Measurements from ENCODE around the gene LRP4.

The LRP4 gene

GRCh38 chr11:46912526-46913150 is 5.7 kb downstream of the LRP4 start:
- H3K36me3 ChIP-seq (ENCODE audit: insufficient read depth, low read length) = no peaks in the 10 kb centered on the region
- H3K9ac ChIP-seq (ENCODE audit: low read depth, low read length) = peak overlapping the region; percentile 42
- H3K4me1 ChIP-seq (ENCODE audit: insufficient read depth, low read length) = peaks cover 34% of the 10 kb centered on the region
- H3K9me3 ChIP-seq (ENCODE audit: control insufficient read depth, insufficient read depth, low read length) = no peaks in the 10 kb centered on the region

GRCh38 chr11:46907606-46908005 is 10.7 kb downstream of the LRP4 start:
- Histone ChIP-seq H3K9me3 (ENCODE audit: control insufficient read depth, insufficient read depth, low read length) (no peaks in the 10 kb centered on the region), H3K9ac (ENCODE audit: low read depth, low read length) (no peak overlapping the region), H3K4me1 (ENCODE audit: insufficient read depth, low read length) (peaks cover 28% of the 10 kb centered on the region), H3K36me3 (ENCODE audit: insufficient read depth, low read length) (no peaks in the 10 kb centered on the region)

DNA sequence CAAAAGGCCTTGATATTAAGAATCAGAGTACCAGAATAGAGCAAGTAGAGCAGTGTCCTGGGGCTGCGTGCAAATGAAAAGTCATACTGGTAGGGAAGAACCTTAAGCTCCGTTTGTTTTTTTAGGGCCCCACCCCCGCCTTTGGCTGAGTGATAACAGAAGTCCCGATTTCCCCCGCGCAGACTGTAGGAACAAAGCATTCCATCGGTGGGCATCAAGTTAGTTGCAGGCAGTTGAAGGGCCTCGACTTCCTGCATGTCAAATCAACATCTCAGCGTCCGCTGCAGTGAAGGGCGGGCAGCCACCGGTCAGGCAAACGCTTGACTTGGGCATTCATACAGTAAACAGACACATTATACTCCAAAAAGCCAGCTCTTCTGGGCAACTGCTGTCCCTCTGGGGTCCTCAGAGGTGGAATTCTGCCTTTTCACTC is 11.7 kb downstream of the LRP4 start:
- H3K9me3 ChIP-seq (ENCODE audit: control insufficient read depth, insufficient read depth, low read length) = no peaks in the 10 kb centered on the region
- H3K4me1 ChIP-seq (ENCODE audit: insufficient read depth, low read length) = peaks cover 20% of the 10 kb centered on the region
- no peak overlapping the region for H3K9ac ChIP-seq (ENCODE audit: low read depth, low read length)
- no peaks in the 10 kb centered on the region for H3K36me3 ChIP-seq (ENCODE audit: insufficient read depth, low read length)

- Histone ChIP-seq H3K36me3 (ENCODE audit: insufficient read depth, low read length) (no peaks in the 10 kb centered on the region), H3K9ac (ENCODE audit: low read depth, low read length) (no peak overlapping the region)
Observed at GRCh38 chr11:46905806-46906205, 12.5 kb downstream of the LRP4 start.

GRCh38 chr11:46903846-46904245 is 14.5 kb downstream of the LRP4 start:
- H3K4me1 ChIP-seq (ENCODE audit: insufficient read depth, low read length) = peaks cover 12% of the 10 kb centered on the region
- H3K9ac ChIP-seq (ENCODE audit: low read depth, low read length) = no peak overlapping the region
- H3K9me3 ChIP-seq (ENCODE audit: control insufficient read depth, insufficient read depth, low read length) = no peaks in the 10 kb centered on the region
- H3K36me3 ChIP-seq (ENCODE audit: insufficient read depth, low read length) = no peaks in the 10 kb centered on the region; the same call in 1 of the 2 replicates

More at GRCh38 chr11:46905806-46906205, 12.5 kb downstream of the LRP4 start:
- no peaks in the 10 kb centered on the region for H3K9me3 ChIP-seq (ENCODE audit: control insufficient read depth, insufficient read depth, low read length)
- peaks cover 18% of the 10 kb centered on the region for H3K4me1 ChIP-seq (ENCODE audit: insufficient read depth, low read length)

GRCh38 chr11:46902694-46903093 is 15.7 kb downstream of the LRP4 start:
- Histone ChIP-seq H3K36me3 (ENCODE audit: insufficient read depth, low read length) (no peaks in the 10 kb centered on the region; the same call in 1 of the 2 replicates), H3K9ac (ENCODE audit: low read depth, low read length) (no peak overlapping the region), H3K9me3 (ENCODE audit: control insufficient read depth, insufficient read depth, low read length) (no peaks in the 10 kb centered on the region), H3K4me1 (ENCODE audit: insufficient read depth, low read length) (peaks cover 12% of the 10 kb centered on the region)

GRCh38 chr11:46901156-46901555 is 17.2 kb downstream of the LRP4 start:
- no peaks in the 10 kb centered on the region; the same call in 1 of the 2 replicates for H3K36me3 ChIP-seq (ENCODE audit: insufficient read depth, low read length)
- H3K9ac ChIP-seq (ENCODE audit: low read depth, low read length) = no peak overlapping the region
- peaks cover 9% of the 10 kb centered on the region; the same call in 1 of the 2 replicates for H3K4me1 ChIP-seq (ENCODE audit: insufficient read depth, low read length)
- H3K9me3 ChIP-seq (ENCODE audit: control insufficient read depth, insufficient read depth, low read length) = no peaks in the 10 kb centered on the region

DNA sequence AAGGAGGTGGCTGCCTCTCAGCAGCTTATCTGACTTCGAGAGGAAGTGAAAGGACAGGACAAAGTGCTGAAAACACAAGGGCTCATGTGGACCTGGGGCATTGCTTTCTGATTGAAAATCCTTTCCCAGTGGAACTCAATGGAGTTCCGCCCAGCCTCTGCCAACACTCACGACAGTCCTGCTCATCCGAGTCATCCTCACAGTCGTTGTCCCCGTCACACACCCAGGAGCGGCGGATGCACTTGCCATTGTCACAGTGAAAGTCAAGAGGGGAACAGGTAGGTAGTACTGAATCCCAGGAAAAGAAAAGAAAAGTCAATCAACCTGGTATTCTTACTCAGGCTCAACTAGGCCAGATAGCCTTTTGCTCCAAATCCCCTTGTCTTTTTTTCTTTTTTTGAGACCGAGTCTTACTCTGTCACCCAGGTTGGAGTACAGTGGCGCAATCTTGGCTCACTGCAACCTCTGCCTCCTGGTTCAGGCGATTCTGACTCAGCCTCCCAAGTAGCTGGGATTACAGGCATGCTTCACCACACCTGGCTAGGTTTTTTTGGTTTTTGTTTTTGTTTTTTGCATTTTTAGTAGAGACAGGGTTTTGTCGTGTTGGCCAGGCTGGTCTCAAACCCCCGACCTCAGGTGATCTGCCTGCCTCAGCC is 18.1 kb downstream of the LRP4 start:
- H3K36me3 ChIP-seq (ENCODE audit: insufficient read depth, low read length) = no peaks in the 10 kb centered on the region; the same call in 1 of the 2 replicates

DNA sequence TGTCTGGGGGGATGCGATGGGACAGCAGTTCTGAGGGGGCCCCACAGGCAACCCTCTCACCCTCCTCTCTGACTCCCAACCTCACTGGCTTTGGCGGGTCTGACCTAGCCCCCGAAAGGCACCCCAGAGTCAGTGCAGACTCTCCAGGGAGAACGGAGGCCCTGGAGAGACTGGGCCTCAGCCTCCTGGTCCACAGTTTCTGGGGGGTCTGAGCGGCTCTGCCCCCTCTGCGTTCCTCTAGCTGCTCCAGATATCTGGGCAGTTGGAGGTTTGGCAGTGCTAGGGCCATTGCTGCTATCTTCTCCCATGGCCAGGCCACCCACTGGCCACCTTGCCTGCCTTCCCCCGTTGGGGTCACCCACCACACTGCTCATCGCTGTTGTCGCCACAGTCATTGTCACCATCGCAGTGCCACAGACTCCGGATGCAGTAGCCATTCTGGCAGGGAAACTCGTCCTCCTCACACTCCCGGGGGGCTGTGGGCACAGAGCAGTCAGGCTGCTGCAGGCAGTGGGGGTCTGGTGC is 18.8 kb downstream of the LRP4 start:
- H3K9ac ChIP-seq (ENCODE audit: low read depth, low read length) = no peak overlapping the region
- H3K36me3 ChIP-seq (ENCODE audit: insufficient read depth, low read length) = no peaks in the 10 kb centered on the region; the same call in 1 of the 2 replicates
- H3K9me3 ChIP-seq (ENCODE audit: control insufficient read depth, insufficient read depth, low read length) = no peaks in the 10 kb centered on the region
- H3K4me1 ChIP-seq (ENCODE audit: insufficient read depth, low read length) = peaks cover 5% of the 10 kb centered on the region; the same call in 1 of the 2 replicates

More for the DNA sequence above, 18.1 kb downstream of the LRP4 start:
- Histone ChIP-seq H3K4me1 (ENCODE audit: insufficient read depth, low read length) (peaks cover 5% of the 10 kb centered on the region; the same call in 1 of the 2 replicates), H3K9me3 (ENCODE audit: control insufficient read depth, insufficient read depth, low read length) (no peaks in the 10 kb centered on the region), H3K9ac (ENCODE audit: low read depth, low read length) (no peak overlapping the region)

DNA sequence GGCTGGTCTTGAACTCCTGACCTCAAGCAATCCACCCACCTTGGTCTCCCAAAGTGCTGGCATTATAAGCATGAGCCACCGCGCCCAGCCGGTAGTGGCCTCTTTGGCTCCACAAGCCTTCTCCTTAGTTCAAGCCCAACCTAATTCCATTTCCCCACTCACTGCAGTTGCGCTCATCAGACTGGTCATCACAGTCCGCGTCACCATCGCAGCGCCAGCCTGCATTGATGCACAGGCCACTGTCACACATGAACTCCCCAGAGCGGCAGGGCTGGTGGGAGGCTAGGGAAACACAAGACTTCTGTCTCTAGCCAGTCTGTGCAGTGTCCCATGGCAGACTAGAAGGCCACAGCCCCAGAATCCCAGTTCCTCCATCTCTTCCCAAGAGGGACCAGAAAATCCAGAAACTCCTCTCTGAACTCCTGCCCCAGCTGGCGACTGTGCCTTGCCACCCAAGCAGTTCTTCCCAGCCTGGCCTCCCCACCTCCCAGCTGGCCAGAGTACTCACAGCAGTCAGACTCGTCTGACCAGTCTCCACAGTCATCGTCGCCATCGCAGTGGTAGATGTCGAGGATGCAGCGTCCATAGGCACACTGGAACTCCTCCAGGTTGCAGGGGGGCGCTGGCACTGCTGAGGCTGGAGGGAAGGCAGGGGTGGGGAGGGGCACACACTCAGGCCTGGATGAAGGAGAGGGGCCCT is 19.8 kb downstream of the LRP4 start:
- no peak overlapping the region for H3K9ac ChIP-seq (ENCODE audit: low read depth, low read length)
- H3K9me3 ChIP-seq (ENCODE audit: control insufficient read depth, insufficient read depth, low read length) = no peaks in the 10 kb centered on the region
- H3K36me3 ChIP-seq (ENCODE audit: insufficient read depth, low read length) = no peaks in the 10 kb centered on the region; the same call in 1 of the 2 replicates
- H3K4me1 ChIP-seq (ENCODE audit: insufficient read depth, low read length) = peaks cover 5% of the 10 kb centered on the region; the same call in 1 of the 2 replicates

DNA sequence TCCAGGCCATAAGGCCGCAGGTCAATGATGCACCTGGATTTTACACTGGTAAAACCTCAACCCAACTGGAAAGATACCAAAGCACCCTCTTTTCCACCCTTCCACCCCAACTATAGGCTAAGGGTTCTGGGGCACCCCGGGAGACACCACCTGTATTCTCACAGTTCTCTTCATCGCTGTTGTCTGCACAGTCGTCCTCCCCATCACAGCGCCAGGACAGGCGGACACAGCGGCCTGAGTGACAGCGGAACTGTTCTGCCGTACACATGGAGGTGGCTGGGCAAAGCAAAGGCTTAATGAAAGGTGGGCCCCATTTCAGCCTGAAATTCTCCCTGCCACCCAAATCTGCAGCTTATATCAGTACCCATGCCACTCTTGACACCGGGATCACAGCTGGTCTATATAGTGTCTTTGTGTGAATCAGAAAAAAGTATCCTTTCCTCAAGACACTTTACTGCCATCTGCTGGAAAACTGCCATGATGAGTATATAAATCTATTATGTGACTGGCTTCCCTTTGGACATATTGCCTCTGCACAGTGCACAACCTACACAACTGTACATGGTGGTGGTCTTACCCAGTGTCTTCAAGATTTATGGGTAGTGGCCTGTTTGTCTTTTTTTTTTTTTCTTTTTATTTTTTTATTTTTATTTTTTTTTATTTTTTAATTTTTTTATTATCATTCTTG is 21.5 kb downstream of the LRP4 start:
- H3K36me3 ChIP-seq (ENCODE audit: insufficient read depth, low read length) = no peaks in the 10 kb centered on the region; the same call in 1 of the 2 replicates
- peaks cover 5% of the 10 kb centered on the region; the same call in 1 of the 2 replicates for H3K4me1 ChIP-seq (ENCODE audit: insufficient read depth, low read length)
- no peaks in the 10 kb centered on the region for H3K9me3 ChIP-seq (ENCODE audit: control insufficient read depth, insufficient read depth, low read length)
- H3K9ac ChIP-seq (ENCODE audit: low read depth, low read length) = no peak overlapping the region

GRCh38 chr11:46895821-46896220 is 22.5 kb downstream of the LRP4 start:
- Histone ChIP-seq H3K4me1 (ENCODE audit: insufficient read depth, low read length) (peaks cover 5% of the 10 kb centered on the region; the same call in 1 of the 2 replicates), H3K9ac (ENCODE audit: low read depth, low read length) (no peak overlapping the region), H3K9me3 (ENCODE audit: control insufficient read depth, insufficient read depth, low read length) (no peaks in the 10 kb centered on the region), H3K36me3 (ENCODE audit: insufficient read depth, low read length) (no peaks in the 10 kb centered on the region; the same call in 1 of the 2 replicates)

DNA sequence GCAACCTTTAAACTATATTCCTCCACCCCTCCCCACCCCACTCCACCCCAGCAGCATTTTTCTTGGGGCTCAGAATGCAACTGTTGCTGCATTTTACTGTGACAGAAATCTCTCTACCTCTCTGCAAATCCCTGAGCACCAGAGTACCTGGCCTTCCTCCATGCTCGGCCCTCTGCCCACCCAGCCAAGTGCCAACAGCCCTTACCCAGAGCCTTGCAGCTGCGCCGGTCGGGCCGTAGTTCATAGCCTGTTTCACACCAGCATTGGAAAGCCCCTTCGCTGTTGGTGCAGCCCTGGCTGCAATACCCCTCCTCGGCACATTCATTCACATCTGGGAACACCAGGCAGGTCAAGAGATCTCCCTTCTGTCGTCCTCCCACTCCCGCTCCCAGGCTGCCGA is 23.4 kb downstream of the LRP4 start:
- H3K36me3 ChIP-seq (ENCODE audit: insufficient read depth, low read length) = no peaks in the 10 kb centered on the region; the same call in 1 of the 2 replicates
- peaks cover 5% of the 10 kb centered on the region; the same call in 1 of the 2 replicates for H3K4me1 ChIP-seq (ENCODE audit: insufficient read depth, low read length)
- H3K9ac ChIP-seq (ENCODE audit: low read depth, low read length) = no peak overlapping the region
- no peaks in the 10 kb centered on the region for H3K9me3 ChIP-seq (ENCODE audit: control insufficient read depth, insufficient read depth, low read length)

DNA sequence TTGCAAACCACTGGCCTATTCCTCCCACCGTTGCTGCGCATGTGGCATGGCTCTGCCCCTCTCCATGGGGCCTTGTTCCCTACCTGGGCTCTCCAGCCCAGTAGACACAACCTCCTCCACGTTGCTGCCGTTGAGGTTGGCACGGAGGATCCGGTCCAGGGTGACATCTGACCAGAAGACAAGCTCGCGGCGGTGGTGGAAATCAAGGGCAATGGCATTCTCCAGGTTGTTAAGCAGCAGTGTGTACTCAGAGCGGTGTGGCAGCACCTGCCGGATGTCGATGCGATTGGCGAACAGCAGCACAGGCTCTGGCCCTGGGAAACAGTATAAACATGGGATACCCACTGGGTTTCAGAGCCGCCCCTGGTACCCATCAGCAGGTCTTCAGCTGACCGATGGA is 23.8 kb downstream of the LRP4 start:
- no peak overlapping the region for H3K9ac ChIP-seq (ENCODE audit: low read depth, low read length)
- H3K4me1 ChIP-seq (ENCODE audit: insufficient read depth, low read length) = peaks cover 5% of the 10 kb centered on the region; the same call in 1 of the 2 replicates
- H3K9me3 ChIP-seq (ENCODE audit: control insufficient read depth, insufficient read depth, low read length) = no peaks in the 10 kb centered on the region
- H3K36me3 ChIP-seq (ENCODE audit: insufficient read depth, low read length) = no peaks in the 10 kb centered on the region; the same call in 1 of the 2 replicates

Data from ES-I3 (cell line).